NCI-H1417 treated with DMSO at 0.1 percent for 48 hours (cell line): ENCODE measurements around the gene MRC2.

Experiments used
- DNase-seq: peaks from one replicate; lab custom pipeline; 2025; lab: John Stamatoyannopoulos, UW

The MRC2 gene

GRCh38 chr17:62661337-62661736 is 33.9 kb downstream of the MRC2 start:
- no peak for DNase-seq

GRCh38 chr17:62662855-62663254 is 35.4 kb downstream of the MRC2 start:
- DNase-seq: no peak

- no peak for DNase-seq
These were observed 35.8 kb downstream of the MRC2 start for GRCh38 chr17:62663304-62663703.

GRCh38 chr17:62664336-62665120 is 37.1 kb downstream of the MRC2 start:
- DNase-seq: no peak

- no peak for DNase-seq
These were observed 38.1 kb downstream of the MRC2 start for GRCh38 chr17:62665599-62665998.

GRCh38 chr17:62666061-62666800 is 38.8 kb downstream of the MRC2 start:
- DNase-seq: no peak

- no peak for DNase-seq
These were observed 39.5 kb downstream of the MRC2 start for GRCh38 chr17:62666801-62667591.

- no peak for DNase-seq
These were observed 40.8 kb downstream of the MRC2 start for GRCh38 chr17:62668091-62668804.

- DNase-seq: no peak
These were observed 42.8 kb downstream of the MRC2 start for GRCh38 chr17:62670202-62670821.

- DNase-seq: no peak
These were observed 44.1 kb downstream of the MRC2 start for GRCh38 chr17:62671553-62671952.

GRCh38 chr17:62672957-62673356 is 45.5 kb downstream of the MRC2 start:
- DNase-seq: no peak

GRCh38 chr17:62673614-62674362 is 46.3 kb downstream of the MRC2 start:
- DNase-seq: no peak

- DNase-seq: no peak
These were observed 46.9 kb downstream of the MRC2 start for GRCh38 chr17:62674363-62674739.

GRCh38 chr17:62674841-62675240 is 47.4 kb downstream of the MRC2 start:
- no peak for DNase-seq

GRCh38 chr17:62675260-62675659 is 47.8 kb downstream of the MRC2 start:
- no peak for DNase-seq

GRCh38 chr17:62675701-62676100 is 48.2 kb downstream of the MRC2 start:
- no peak for DNase-seq

GRCh38 chr17:62676231-62676943 is 48.9 kb downstream of the MRC2 start:
- no peak for DNase-seq

GRCh38 chr17:62676952-62677596 is 49.6 kb downstream of the MRC2 start:
- no peak for DNase-seq

GRCh38 chr17:62678214-62678919 is 50.9 kb downstream of the MRC2 start:
- no peak for DNase-seq
